ENCODE data around the gene RPP25. TPM values are rescaled to one million over a fixed set of nuclear protein-coding genes. Genes with fewer than 3 reads are reported as not detected.

RPP25 gene
- total and polyA plus RNA-seq, 10 of the 15 experiments (the other 5 are each of a cell fraction or from before 2014, with no cell fraction given): 0.41 to 10.8 (median 4.7) TPM

GRCh38 chr15:74988007-74988800, 31.6 kb upstream of the RPP25 start:
- Histone ChIP-seq H3K9ac (ENCODE audit: control insufficient read depth, insufficient read depth, low read length) (no peak overlapping the region), H3K4me3 (no peak overlapping the region), H3K4me1 (ENCODE audit: control insufficient read depth, insufficient read depth, low read length) (peaks cover 8% of the 10 kb centered on the region), H3K4me2 (ENCODE audit: control insufficient read depth, insufficient read depth) (no peak overlapping the region), H3K9me3 (replicated peaks; ENCODE audit: control insufficient read depth, insufficient read depth, low read length) (no peaks in the 10 kb centered on the region), H3K27me3 (replicated peaks in 1 of 2; ENCODE audit: control insufficient read depth in 2 of 2, insufficient read depth in 2 of 2, low read length in 1 of 2) (no peaks in the 10 kb centered on the region), H3K27ac (ENCODE audit: control insufficient read depth, insufficient read depth) (no peak overlapping the region), H2AFZ (ENCODE audit: control insufficient read depth, low read depth, low read length) (no peak overlapping the region), H3K79me2 (ENCODE audit: control insufficient read depth, insufficient read depth, low read length) (no peaks in the 10 kb centered on the region), H3K36me3 (ENCODE audit: control insufficient read depth in 2 of 2, insufficient read depth in 2 of 2, low read length in 1 of 2) (no peaks in the 10 kb centered on the region), H4K20me1 (ENCODE audit: control insufficient read depth, insufficient read depth) (no peaks in the 10 kb centered on the region)
- DNase-seq (ENCODE audit: low read depth, low spot score): no peak
- peak; percentile 87 for ATAC-seq
- BruUV-seq (replicated peaks): no TSS peak
- ChIA-PET RAD21 (ENCODE audit: unreplicated experiment) (interaction anchor here (1.3 kb wide), 1 partner anchor 31 kb away, joined by 4 read pairs; the partner anchor contains the start of gene RPP25), POLR2A (interaction anchor here (0.7 kb wide), 1 partner anchor 262 kb away, joined by 4 read pairs; no protein-coding TSS in a partner anchor), SMC1A (ENCODE audit: uncharacterized antibody, unreplicated experiment) (interaction anchor here (1.1 to 1.7 kb wide), 5 partner anchors 10 to 36 kb away, joined by 3 to 4 read pairs (median 3); no protein-coding TSS in a partner anchor), CTCF (interaction anchor here (0.5 to 1.7 kb wide), 13 partner anchors 10 to 791 kb away, joined by 3 to 10 read pairs (median 4); partner anchors contain the start of genes FAM219B and RPP25)
- FAIRE-seq: peak; percentile 61
- 22% methylated on average over 4 of the region's 4 CpGs for WGBS (ENCODE audit: insufficient coverage, insufficient replicate concordance, low lambda C conversion rate, missing lambda C conversion rate)
- intact Hi-C loops (cut with micrococcal nuclease; ENCODE audit: unreplicated experiment) (loop anchor here (2.0 kb wide), 1 partner anchor 37 kb away; no protein-coding TSS in a partner anchor), in situ Hi-C loops (cut with MboI) (no loop called here)
- TF ChIP-seq ASH2L (IDR thresholded peaks at IDR 0.05; ENCODE audit: borderline replicate concordance, low read depth) (no peak), TCF12 (IDR thresholded peaks at IDR 0.05; ENCODE audit: low read depth, low read length) (peak; percentile 69), TCF3 (IDR thresholded peaks at IDR 0.05; ENCODE audit: borderline replicate concordance, insufficient read depth, low read depth, low read length) (0 out of 2 replicates have a peak, but pooled peaks have one; percentile 36), PAX8 (IDR thresholded peaks at IDR 0.05) (no peak), CUX1 (IDR thresholded peaks at IDR 0.05; ENCODE audit: insufficient replicate concordance, low read depth, low read length) (no peak), HCFC1 (IDR thresholded peaks at IDR 0.05; ENCODE audit: low read length) (no peak), BCL3 (IDR thresholded peaks at IDR 0.05; ENCODE audit: borderline replicate concordance, insufficient read depth, low read depth, low read length, poor library complexity, severe bottlenecking) (no peak), CTCF (IDR thresholded peaks at IDR 0.05 in 2 of 3, conservative IDR thresholded peaks at IDR 0.05 in 1 of 3; ENCODE audit: control insufficient read depth in 2 of 3, extremely low read depth in 1 of 3, insufficient read depth in 1 of 3, low read depth in 3 of 3, low read length in 3 of 3) (peak; percentile 59 to 64 (median 59)), YY1 (IDR thresholded peaks at IDR 0.05; ENCODE audit: low read depth, low read length) (peak; percentile 44; the same call in 1 of the 2 replicates), ATF3 (IDR thresholded peaks at IDR 0.05; ENCODE audit: borderline replicate concordance, extremely low read depth, low read depth, low read length) (no peak), RAD21 (IDR thresholded peaks at IDR 0.05; ENCODE audit: insufficient read depth, low read depth, low read length) (peak; percentile 60)

Data from GM12878 (cell line).